SK-N-SH (cell line): ENCODE data around the gene NT5M. TPM values are rescaled to one million over a fixed set of nuclear protein-coding genes. Genes with fewer than 3 reads are reported as not detected.

Experiments used
- CTCF ChIA-PET: fragments of 300-600, 350-600 bp; formaldehyde crosslinking; extraction: SDS; loops from one replicate; lab custom pipeline; 2021; lab: Yijun Ruan, JAX
- POLR2A ChIA-PET: fragments of 350-600 bp; sonication (Branson Sonifier 250); formaldehyde crosslinking; extraction: SDS; loops from one replicate; lab custom pipeline; 2020; ENCODE audit warnings: antibody characterized with exemption, inconsistent platforms; lab: Yijun Ruan, JAX
- DNase-seq: peaks from one replicate; pipeline ENCODE4 v3.0.0; 2012
- H2AFZ ChIP-seq: fragments of 200-600 bp; sonication (generic); 2 replicates; pipeline ENCODE4 v1.8.1; 2016; ENCODE audit warnings: antibody characterized with exemption, mild to moderate bottlenecking, low read depth
- H3F3A ChIP-seq: fragments of 200-600 bp; sonication (generic); replicated peaks from 2 replicates; pipeline ENCODE3; 2016; ENCODE audit warnings: antibody characterized with exemption, mild to moderate bottlenecking; ENCODE audit not compliant: insufficient read depth
- H3K27ac ChIP-seq, 2 experiments: fragments of 200-500 bp in 1 of 2; fragments of 200-600 bp in 1 of 2; sonication (Bioruptor generic) in 1 of 2; sonication (generic), shearing (Covaris generic) in 1 of 2; 2 replicates each; pipeline versions ENCODE4 v1.5.1 to v1.6.1; 2014 to 2016; ENCODE audit warnings: low read depth in 2 of 2, inconsistent platforms in 1 of 2, low read length in 1 of 2, mild to moderate bottlenecking in 1 of 2, mixed read lengths in 1 of 2
- H3K27me3 ChIP-seq: fragments of 200-600 bp; sonication (generic), shearing (Covaris generic); 2 replicates; pipeline ENCODE4 v1.6.1; 2016; ENCODE audit warnings: mixed run types; ENCODE audit not compliant: insufficient read depth
- H3K36me3 ChIP-seq, 2 experiments: fragments of 200-500 bp in 1 of 2; fragments of 200-600 bp in 1 of 2; sonication (Bioruptor generic) in 1 of 2; sonication (generic) in 1 of 2; replicated peaks in 1 of 2; 2 replicates each; pipeline versions ENCODE3 to v1.5.1; 2014 to 2016; ENCODE audit warnings: low read length in 1 of 2, mild to moderate bottlenecking in 1 of 2; ENCODE audit not compliant: insufficient read depth in 2 of 2, control insufficient read depth in 1 of 2
- H3K4me1 ChIP-seq, 2 experiments: fragments of 200-500 bp in 1 of 2; fragments of 200-600 bp in 1 of 2; sonication (Bioruptor generic) in 1 of 2; sonication (generic), shearing (Covaris generic) in 1 of 2; 2 replicates each; pipeline versions ENCODE4 v1.5.1 to v1.6.1; 2014 to 2016; ENCODE audit warnings: low read depth in 1 of 2, low read length in 1 of 2, mixed run types in 1 of 2; ENCODE audit not compliant: insufficient read depth in 2 of 2, control insufficient read depth in 1 of 2
- H3K4me2 ChIP-seq: fragments of 200-600 bp; sonication (generic), shearing (Covaris generic); 2 replicates; pipeline ENCODE4 v1.6.1; 2017; ENCODE audit warnings: mixed run types
- H3K4me3 ChIP-seq, 2 experiments: fragments of 200-500 bp in 1 of 2; fragments of 200-600 bp in 1 of 2; sonication (Bioruptor generic) in 1 of 2; sonication (generic), shearing (Covaris generic) in 1 of 2; 2 replicates each; pipeline versions ENCODE4 v1.5.1 to v1.8.1; 2014 to 2016; ENCODE audit warnings: low read depth in 2 of 2, inconsistent platforms in 1 of 2, low read length in 1 of 2, mild to moderate bottlenecking in 1 of 2, mixed read lengths in 1 of 2, moderate library complexity in 1 of 2
- H3K79me2 ChIP-seq: fragments of 200-600 bp; sonication (generic); 2 replicates; pipeline ENCODE4 v1.8.1; 2017; ENCODE audit warnings: mild to moderate bottlenecking; ENCODE audit not compliant: insufficient read depth
- H3K9ac ChIP-seq: fragments of 200-600 bp; sonication (generic); 2 replicates; pipeline ENCODE4 v1.6.1; 2017; ENCODE audit warnings: mixed run types
- H3K9me2 ChIP-seq: fragments of 200-600 bp; sonication (generic); 2 replicates; pipeline ENCODE4 v1.6.1; 2017; ENCODE audit warnings: mixed run types
- H3K9me3 ChIP-seq: fragments of 200-600 bp; sonication (generic); 2 replicates; pipeline ENCODE4 v1.6.1; 2017; ENCODE audit warnings: mixed run types, mild to moderate bottlenecking, moderate library complexity
- H4K20me1 ChIP-seq: fragments of 200-600 bp; sonication (generic); 2 replicates; pipeline ENCODE4 v1.6.1; 2017; ENCODE audit warnings: mild to moderate bottlenecking, mixed run types; ENCODE audit not compliant: insufficient read depth
- CTCF ChIP-seq: fragments of 200-600 bp; sonication (generic); IDR thresholded peaks from 2 replicates; pipeline ENCODE4 v1.6.1; 2017; ENCODE audit warnings: antibody characterized with exemption, mild to moderate bottlenecking, moderate library complexity
- ELF1 ChIP-seq: IDR thresholded peaks from 2 replicates; pipeline ENCODE4 v1.4.0; 2012
- EP300 ChIP-seq, 2 experiments: IDR thresholded peaks; 2 replicates each; pipeline versions ENCODE4 v1.4.0 to v1.6.1; 2012; ENCODE audit warnings: borderline replicate concordance in 1 of 2, low read depth in 1 of 2, low read length in 1 of 2
- FOXJ3 ChIP-seq: sonication (generic); formaldehyde crosslinking; IDR thresholded peaks from 2 replicates; pipeline ENCODE4 v1.5.1; 2020; ENCODE audit warnings: mild to moderate bottlenecking, missing genetic modification reagents
- FOXM1 ChIP-seq: IDR thresholded peaks from 2 replicates; pipeline ENCODE4 v1.4.0; 2012; ENCODE audit warnings: low read depth, mild to moderate bottlenecking
- NFIC ChIP-seq: IDR thresholded peaks from 2 replicates; pipeline ENCODE4 v1.4.0; 2012; ENCODE audit warnings: borderline replicate concordance
- PBX3 ChIP-seq: IDR thresholded peaks from 2 replicates; pipeline ENCODE4; 2012
- POLR2AphosphoS5 ChIP-seq: IDR thresholded peaks from 2 replicates; pipeline ENCODE4 v1.6.1; 2012; ENCODE audit warnings: low read depth, low read length
- RAD21 ChIP-seq: IDR thresholded peaks from 2 replicates; pipeline ENCODE4 v1.6.1; 2012; ENCODE audit warnings: mild to moderate bottlenecking, low read length
- RXRA ChIP-seq: IDR thresholded peaks from 2 replicates; pipeline ENCODE4 v1.4.0; 2012; ENCODE audit warnings: low read depth, mild to moderate bottlenecking, borderline replicate concordance
- TCF12 ChIP-seq: IDR thresholded peaks from 2 replicates; pipeline ENCODE4 v1.4.0; 2012
- USF1 ChIP-seq: IDR thresholded peaks from 2 replicates; pipeline ENCODE4 v1.4.0; 2012; ENCODE audit warnings: low read depth, borderline replicate concordance
- USF2 ChIP-seq: fragments of 150-350 bp; IDR thresholded peaks from 2 replicates; pipeline ENCODE4 v1.6.1; 2017; ENCODE audit warnings: antibody characterized with exemption, low read length, low read depth, borderline replicate concordance
- WGBS: methylation state at CpG from one replicate; pipeline ENCODE4 v1.1.6; 2017; ENCODE audit warnings: low lambda C conversion rate; 5-methylcytosine and 5-hydroxymethylcytosine counted together
- polyA plus RNA-seq, 3 experiments: library from polyadenylated mRNA; depleted of rRNA; stranded (reverse); fragments of >200 nt; gene quantifications; 2 replicates each; pipeline ENCODE4 v1.2.3, GENCODE V29; 2012

NT5M gene
- polyA plus RNA-seq, 1 of the 3 experiments (the other 2 are of a cell fraction), result 3.9 TPM

GRCh38 chr17:17387498-17388362, 84.6 kb downstream of the NT5M start:
- Histone ChIP-seq H3K4me3 (no peak overlapping the region), H3K9me2 (no peaks in the 10 kb centered on the region), H3K36me3 (no peaks in the 10 kb centered on the region), H3K4me2 (no peak overlapping the region), H4K20me1 (no peaks in the 10 kb centered on the region), H2AFZ (no peak overlapping the region), H3K9ac (no peak overlapping the region), H3K27ac (no peak overlapping the region), H3F3A (no peaks in the 10 kb centered on the region)
- CTCF ChIA-PET, result interaction anchor here (0.8 to 0.9 kb wide), 2 partner anchors 9 to 13 kb away, joined by 3 read pairs; no protein-coding TSS in a partner anchor
- POLR2A ChIA-PET, result interaction anchor here (0.8 kb wide), 1 partner anchor 13 kb away, joined by 3 read pairs; no protein-coding TSS in a partner anchor
- WGBS, result 71% methylated on average over 12 of the region's 15 CpGs
- no peak for TF ChIP-seq EP300 (IDR thresholded peaks at IDR 0.05; ENCODE audit: borderline replicate concordance in 1 of 2, low read depth in 1 of 2, low read length in 1 of 2)
- TF ChIP-seq CTCF, result peak; percentile 30; the same call in 1 of the 2 replicates
- TF ChIP-seq, all 33 proteins: peak for 1
- Histone ChIP-seq H3K27me3 (no peaks in the 10 kb centered on the region), H3K9me3 (no peaks in the 10 kb centered on the region), H3K79me2 (no peaks in the 10 kb centered on the region), H3K4me1 (peaks cover 0 to 20% of the 10 kb centered on the region in 2 experiments; a peak in 1 of 4 replicates)
- no peak for DNase-seq

GRCh38 chr17:17388657-17389496, 85.7 kb downstream of the NT5M start:
- Histone ChIP-seq H4K20me1 (no peaks in the 10 kb centered on the region), H3K9ac (no peak overlapping the region), H3K9me2 (no peaks in the 10 kb centered on the region), H3F3A (no peaks in the 10 kb centered on the region), H3K27ac (no peak overlapping the region), H3K4me2 (no peak overlapping the region), H3K79me2 (no peaks in the 10 kb centered on the region), H3K27me3 (no peaks in the 10 kb centered on the region), H3K36me3 (no peaks in the 10 kb centered on the region), H3K4me1 (peaks cover 0 to 20% of the 10 kb centered on the region in 2 experiments; a peak in 1 of 4 replicates), H2AFZ (no peak overlapping the region), H3K9me3 (no peaks in the 10 kb centered on the region), H3K4me3 (no peak overlapping the region)
- ChIA-PET CTCF (interaction anchor here (1.0 to 1.7 kb wide), 2 partner anchors 179 to 253 kb away, joined by 3 to 4 read pairs; no protein-coding TSS in a partner anchor), POLR2A (no interaction called here)
- DNase-seq, result no peak
- TF ChIP-seq RAD21, result no peak
- TF ChIP-seq TCF12, result no peak
- no peak for TF ChIP-seq NFIC
- no peak for TF ChIP-seq PBX3
- TF ChIP-seq FOXM1, result no peak
- no peak for TF ChIP-seq FOXJ3 (CRISPR knock-in tag)
- TF ChIP-seq RXRA, result no peak
- TF ChIP-seq POLR2AphosphoS5, result no peak
- no peak for TF ChIP-seq ELF1
- TF ChIP-seq CTCF, result no peak
- TF ChIP-seq USF2, result no peak
- TF ChIP-seq USF1, result no peak
- 70% methylated on average over 14 of the region's 17 CpGs for WGBS
